Smooth muscle cell (in vitro differentiated cells): ENCODE results near the gene SYS1. TPM values are rescaled to one million over a fixed set of nuclear protein-coding genes. Genes with fewer than 3 reads are reported as not detected.

Experiments
- DNase-seq: peaks from one replicate; lab custom pipeline; 2025; ENCODE audit not compliant: unreplicated experiment; lab: John Stamatoyannopoulos, UW
- H2AFZ ChIP-seq: fragments of 200-600 bp; sonication (generic); 2 replicates; pipeline ENCODE4 v1.6.0; 2016; ENCODE audit warnings: antibody characterized with exemption, low read depth, mild to moderate bottlenecking
- H3F3A ChIP-seq: fragments of 200-600 bp; sonication (generic); 2 replicates; pipeline ENCODE4 v1.6.0; 2017; ENCODE audit warnings: antibody characterized with exemption, low read depth
- H3K27ac ChIP-seq: fragments of 200-600 bp; sonication (generic); 2 replicates; pipeline ENCODE4 v1.5.1; 2016; ENCODE audit warnings: low read depth, mild to moderate bottlenecking
- H3K27me3 ChIP-seq: fragments of 200-600 bp; sonication (generic); 2 replicates; pipeline ENCODE4 v1.6.1; 2016; ENCODE audit warnings: low read depth, mild to moderate bottlenecking
- H3K36me3 ChIP-seq: fragments of 200-600 bp; sonication (generic); 2 replicates; pipeline ENCODE4 v1.5.1; 2016; ENCODE audit warnings: low read depth
- H3K4me1 ChIP-seq: fragments of 200-600 bp; sonication (generic); 2 replicates; pipeline ENCODE4 v1.5.1; 2016; ENCODE audit warnings: low read depth
- H3K4me2 ChIP-seq: fragments of 200-600 bp; sonication (generic); 2 replicates; pipeline ENCODE4 v1.6.0; 2016; ENCODE audit warnings: mild to moderate bottlenecking
- H3K4me3 ChIP-seq: fragments of 200-600 bp; sonication (generic); 2 replicates; pipeline ENCODE4 v1.5.1; 2016; ENCODE audit warnings: mild to moderate bottlenecking
- H3K79me2 ChIP-seq: fragments of 200-600 bp; sonication (generic); 2 replicates; pipeline ENCODE4 v1.6.0; 2016; ENCODE audit warnings: low read depth, mild to moderate bottlenecking
- H3K9ac ChIP-seq: fragments of 200-600 bp; sonication (generic); 2 replicates; pipeline ENCODE4 v1.6.0; 2016; ENCODE audit warnings: low read depth
- H3K9me3 ChIP-seq: fragments of 200-600 bp; sonication (generic); replicated peaks from 2 replicates; pipeline ENCODE4 v1.5.1; 2016; ENCODE audit warnings: low read depth
- H4K20me1 ChIP-seq: fragments of 200-600 bp; sonication (generic); 2 replicates; pipeline ENCODE4 v1.6.0; 2016; ENCODE audit warnings: low read depth
- CTCF ChIP-seq: fragments of 200-600 bp; sonication (generic); IDR thresholded peaks from 2 replicates; pipeline ENCODE4 v1.5.1; 2017; ENCODE audit warnings: borderline replicate concordance, mild to moderate bottlenecking, antibody characterized with exemption; ENCODE audit not compliant: insufficient read depth, poor library complexity, severe bottlenecking
- WGBS: methylation state at CpG from one replicate; pipeline ENCODE4 v1.1.7; 2016; ENCODE audit warnings: low lambda C conversion rate; 5-methylcytosine and 5-hydroxymethylcytosine counted together
- polyA plus RNA-seq: library from polyadenylated mRNA; unstranded; fragments of >200 nt; fragmentation: Nextera tagmentation; extraction: Ambion mirVana; gene quantifications from 2 replicates; pipeline ENCODE4 v1.2.1, GENCODE V29; 2016
- total RNA-seq: library from RNA; depleted of rRNA; stranded (reverse); fragments of >200 nt; gene quantifications from 2 replicates; pipeline ENCODE4 v1.2.3, GENCODE V29; 2014

Gene SYS1
- total and polyA plus RNA-seq, 2 experiments from 2014 or later = 14.5 to 17.0 TPM

DNA sequence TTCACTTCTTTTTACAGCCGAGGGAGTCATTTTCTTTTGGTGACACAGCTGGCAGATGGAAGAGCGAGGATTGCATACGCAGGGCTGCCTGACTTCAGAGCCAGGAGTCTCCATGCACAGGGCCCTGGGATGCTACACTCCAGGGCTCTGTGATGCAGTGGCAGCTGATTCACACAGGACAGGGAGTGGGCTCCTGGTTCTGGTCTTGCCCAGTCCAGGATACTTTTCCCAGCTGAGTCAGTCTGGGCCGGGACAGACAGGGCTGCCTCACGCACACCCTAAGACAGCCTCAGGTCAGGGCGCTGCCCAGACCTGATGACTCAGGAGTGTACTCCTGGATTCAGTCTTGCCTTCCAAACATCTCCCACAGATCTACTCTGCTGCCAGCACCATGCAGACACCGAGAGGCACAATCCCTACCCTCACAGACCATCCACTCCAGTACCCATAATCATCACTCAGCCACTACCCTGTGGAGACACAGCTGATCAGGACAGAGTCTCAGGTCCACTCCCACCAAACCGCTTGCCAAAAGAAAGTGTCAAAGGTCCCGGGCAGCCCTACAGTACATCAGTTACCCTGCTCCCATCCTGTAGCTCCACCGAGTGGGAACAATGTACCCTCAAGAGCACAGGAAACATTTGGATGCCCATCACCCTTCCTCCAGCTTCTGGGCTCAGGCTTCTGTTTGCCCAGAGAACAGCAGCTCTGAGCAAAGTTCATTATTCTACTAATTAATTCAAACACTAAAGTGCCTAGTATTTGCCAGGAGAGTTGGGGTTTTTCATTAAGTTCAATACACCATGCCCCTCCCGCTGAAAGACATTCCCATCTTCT is 26.2 kb upstream of the SYS1 start:
- Histone ChIP-seq H3K9ac (peak overlapping the region; percentile 65), H3K79me2 (peaks cover 59% of the 10 kb centered on the region), H2AFZ (no peak overlapping the region), H3K27me3 (no peaks in the 10 kb centered on the region), H3K4me2 (peak overlapping the region; percentile 79), H3K36me3 (no peaks in the 10 kb centered on the region), H3F3A (peaks cover 41% of the 10 kb centered on the region), H4K20me1 (peaks cover 32% of the 10 kb centered on the region), H3K4me3 (no peak overlapping the region), H3K27ac (peak overlapping the region; percentile 96), H3K9me3 (no peaks in the 10 kb centered on the region), H3K4me1 (peaks cover 44% of the 10 kb centered on the region)
- DNase-seq = peak; percentile 24
- no peak for TF ChIP-seq CTCF
- WGBS = 39% methylated on average over 10 of the region's 11 CpGs

GRCh38 chr20:45337367-45338120 is 25.4 kb upstream of the SYS1 start:
- no peaks in the 10 kb centered on the region for H3K36me3 ChIP-seq
- WGBS = 25% methylated on average over 15 of the region's 15 CpGs
- H3K4me3 ChIP-seq = no peak overlapping the region

DNA sequence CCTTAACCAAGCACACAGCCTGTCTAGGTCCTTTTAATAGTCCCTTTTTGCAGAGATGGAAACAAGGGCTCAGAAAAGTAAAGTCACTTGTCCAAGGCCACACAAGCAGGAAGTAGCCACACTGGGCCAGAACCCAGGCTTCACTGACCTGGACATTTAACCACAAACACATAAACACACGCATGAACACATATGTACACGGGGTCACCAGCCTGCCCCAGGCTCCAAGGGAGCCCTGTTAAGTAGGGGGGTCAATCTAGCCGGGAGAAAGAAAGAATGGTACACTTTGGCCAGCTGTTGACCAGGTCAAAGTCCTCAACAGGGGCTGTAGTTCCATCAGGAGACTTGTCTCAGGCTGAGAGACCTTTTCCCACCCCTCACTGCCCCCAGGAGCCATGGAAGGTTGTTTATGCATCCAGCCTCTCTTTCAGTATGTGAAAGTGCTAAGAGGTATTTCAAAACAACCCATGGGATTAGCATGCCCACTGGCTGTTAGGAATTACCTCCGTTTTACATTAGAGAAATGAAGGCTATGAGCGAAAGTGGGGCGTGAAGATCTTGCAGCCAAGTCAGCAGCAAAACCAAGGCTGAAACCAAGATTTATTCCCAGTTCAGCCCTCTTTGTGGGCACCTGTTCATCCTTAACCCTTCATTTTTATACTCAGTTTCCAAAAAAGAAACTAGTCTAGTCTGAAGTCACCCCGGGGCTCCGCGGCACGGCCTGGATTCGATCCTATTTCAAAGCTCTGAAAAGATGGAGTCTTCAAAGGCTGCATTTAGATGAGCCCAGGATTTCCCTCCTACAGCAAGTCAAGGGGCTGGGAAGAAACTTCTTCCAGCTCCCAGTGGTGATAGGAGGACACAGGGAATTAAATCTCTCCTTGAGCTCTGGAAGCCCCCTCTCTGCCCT is 24.6 kb upstream of the SYS1 start:
- TF ChIP-seq CTCF = no peak
- H3K4me3 ChIP-seq = no peak overlapping the region
- H3K9ac ChIP-seq = peak overlapping the region; percentile 78

More at GRCh38 chr20:45337367-45338120, 25.4 kb upstream of the SYS1 start:
- DNase-seq = peak; percentile 32
- H3K27me3 ChIP-seq = no peaks in the 10 kb centered on the region
- H3F3A ChIP-seq = peaks cover 44% of the 10 kb centered on the region
- peaks cover 52% of the 10 kb centered on the region for H3K4me1 ChIP-seq
- H4K20me1 ChIP-seq = peaks cover 34% of the 10 kb centered on the region
- no peaks in the 10 kb centered on the region for H3K9me3 ChIP-seq
- H3K4me2 ChIP-seq = peak overlapping the region; percentile 79
- TF ChIP-seq CTCF = no peak
- peak overlapping the region; percentile 96 for H3K27ac ChIP-seq
- H3K79me2 ChIP-seq = peaks cover 61% of the 10 kb centered on the region
- H2AFZ ChIP-seq = no peak overlapping the region
- H3K9ac ChIP-seq = peak overlapping the region; percentile 78

More for the DNA sequence above, 24.6 kb upstream of the SYS1 start:
- Histone ChIP-seq H3K9me3 (no peaks in the 10 kb centered on the region), H3K27ac (peak overlapping the region; percentile 96), H3K79me2 (peaks cover 66% of the 10 kb centered on the region), H2AFZ (no peak overlapping the region), H3K36me3 (no peaks in the 10 kb centered on the region), H3K4me1 (peaks cover 60% of the 10 kb centered on the region), H3K27me3 (no peaks in the 10 kb centered on the region), H3K4me2 (peak overlapping the region; percentile 79), H3F3A (peaks cover 51% of the 10 kb centered on the region), H4K20me1 (peaks cover 34% of the 10 kb centered on the region)
- 72% methylated on average over 11 of the region's 11 CpGs for WGBS
- DNase-seq = no peak
